Thymus (tissue), 14 donors: ENCODE results near the gene OR2J3. TPM values are rescaled to one million over a fixed set of nuclear protein-coding genes. Genes with fewer than 3 reads are reported as not detected.

Source experiments
- DNase-seq, 9 donors: peaks; one replicate each; pipeline ENCODE4 v3.0.0-alpha.2; 2013; ENCODE audit warnings: low spot score in 9 of 9, low read depth in 6 of 9, missing footprints in 1 of 9
- H3K27ac ChIP-seq, 2 donors: one replicate each; pipeline ENCODE4 v1.5.1; 2013; ENCODE audit warnings: control low read depth in 1 of 2, low read depth in 1 of 2, low read length in 1 of 2, mild to moderate bottlenecking in 1 of 2, moderate library complexity in 1 of 2
- H3K27me3 ChIP-seq, 2 donors: one replicate each; pipeline ENCODE4 v1.5.1; 2013; ENCODE audit warnings: low read length in 1 of 2; ENCODE audit not compliant: control insufficient read depth in 2 of 2, insufficient read depth in 1 of 2
- H3K36me3 ChIP-seq, 2 donors: one replicate each; pipeline ENCODE4 v1.5.1; 2013; ENCODE audit warnings: low read length in 1 of 2, mild to moderate bottlenecking in 1 of 2, moderate library complexity in 1 of 2; ENCODE audit not compliant: control insufficient read depth in 2 of 2, insufficient read depth in 2 of 2
- H3K4me1 ChIP-seq, 2 donors: one replicate each; pipeline ENCODE4 v1.5.1; 2013; ENCODE audit warnings: low read length in 2 of 2; ENCODE audit not compliant: control insufficient read depth in 2 of 2, insufficient read depth in 2 of 2
- H3K4me3 ChIP-seq, 2 donors: one replicate each; pipeline ENCODE4 v1.5.1; 2013; ENCODE audit warnings: low read length in 2 of 2, control low read depth in 1 of 2, mild to moderate bottlenecking in 1 of 2
- H3K9me3 ChIP-seq, 2 donors: one replicate each; pipeline ENCODE4 v1.5.1; 2013; ENCODE audit warnings: low read length in 1 of 2, mild to moderate bottlenecking in 1 of 2; ENCODE audit not compliant: control insufficient read depth in 2 of 2, insufficient read depth in 1 of 2
- WGBS: extraction: QIAGEN DNeasy Blood & Tissue Kit; methylation state at CpG from one replicate; pipeline ENCODE4 v1.1.7; 2013; 5-methylcytosine and 5-hydroxymethylcytosine counted together
- long read RNA-seq, 10 donors: transcript quantifications; one replicate each; lab custom pipeline, GENCODE V29; 2026
- polyA plus RNA-seq: library from polyadenylated mRNA; stranded (reverse); fragments of 200-250 nt; gene quantifications from one replicate; pipeline ENCODE4 v1.2.3, GENCODE V29; 2013
- total RNA-seq: library from RNA; stranded (reverse); fragments of 120-200 nt; gene quantifications from one replicate; pipeline ENCODE4 v1.2.4, GENCODE V29; 2013
- donor health status: healthy.

The OR2J3 gene
- total RNA-seq = not detected
- polyA plus RNA-seq = 0.05 TPM
- long read RNA-seq, donor 1 = 0 reads
- long read RNA-seq, donor 2 = 0 reads
- long read RNA-seq, donor 3 = 0 reads
- long read RNA-seq, donor 4 = 0 reads
- long read RNA-seq, donor 5 = 0 reads
- long read RNA-seq, donor 6 = 0 reads
- long read RNA-seq, donor 7 = 0 reads
- long read RNA-seq, donor 8 = 0 reads
- long read RNA-seq, donor 9 = 0 reads
- long read RNA-seq, donor 10 = 0 reads

DNA sequence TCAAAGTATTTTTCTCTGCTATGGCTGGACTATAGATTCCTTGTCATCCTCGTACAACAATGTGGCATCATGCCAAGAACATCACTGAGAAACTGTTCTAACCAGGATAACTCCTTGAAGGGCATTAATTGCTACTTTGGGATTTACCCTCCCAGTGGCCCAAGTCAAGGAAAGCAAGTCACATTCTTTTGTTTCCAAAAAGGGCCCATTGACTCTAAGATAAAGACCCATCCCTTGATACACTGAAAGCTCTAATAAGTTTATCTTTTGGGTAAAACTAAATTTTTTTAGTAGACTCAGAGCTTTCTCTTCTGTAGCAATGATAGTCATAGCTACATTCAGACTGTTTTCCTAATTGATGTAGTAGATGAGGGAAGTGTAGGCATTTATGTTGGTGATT, at the start of gene OR2J3:
OR2J3 (plus strand) TSS at position 301 of the 400 bp plus-strand sequence. CDS start 3,833 bp downstream, outside the sequence.
- Histone ChIP-seq H3K27ac (no peak within 1 kb of the TSS), H3K4me3 (no peak within 1 kb of the TSS), H3K4me1 (no peaks in the 10 kb centered on the region), H3K36me3 (no peaks in the 10 kb centered on the region), H3K27me3 (no peaks in the 10 kb centered on the region), H3K9me3 (no peaks in the 10 kb centered on the region)
- 73% methylated on average over 1 of the region's 1 CpG for WGBS
- no peak for DNase-seq

DNA sequence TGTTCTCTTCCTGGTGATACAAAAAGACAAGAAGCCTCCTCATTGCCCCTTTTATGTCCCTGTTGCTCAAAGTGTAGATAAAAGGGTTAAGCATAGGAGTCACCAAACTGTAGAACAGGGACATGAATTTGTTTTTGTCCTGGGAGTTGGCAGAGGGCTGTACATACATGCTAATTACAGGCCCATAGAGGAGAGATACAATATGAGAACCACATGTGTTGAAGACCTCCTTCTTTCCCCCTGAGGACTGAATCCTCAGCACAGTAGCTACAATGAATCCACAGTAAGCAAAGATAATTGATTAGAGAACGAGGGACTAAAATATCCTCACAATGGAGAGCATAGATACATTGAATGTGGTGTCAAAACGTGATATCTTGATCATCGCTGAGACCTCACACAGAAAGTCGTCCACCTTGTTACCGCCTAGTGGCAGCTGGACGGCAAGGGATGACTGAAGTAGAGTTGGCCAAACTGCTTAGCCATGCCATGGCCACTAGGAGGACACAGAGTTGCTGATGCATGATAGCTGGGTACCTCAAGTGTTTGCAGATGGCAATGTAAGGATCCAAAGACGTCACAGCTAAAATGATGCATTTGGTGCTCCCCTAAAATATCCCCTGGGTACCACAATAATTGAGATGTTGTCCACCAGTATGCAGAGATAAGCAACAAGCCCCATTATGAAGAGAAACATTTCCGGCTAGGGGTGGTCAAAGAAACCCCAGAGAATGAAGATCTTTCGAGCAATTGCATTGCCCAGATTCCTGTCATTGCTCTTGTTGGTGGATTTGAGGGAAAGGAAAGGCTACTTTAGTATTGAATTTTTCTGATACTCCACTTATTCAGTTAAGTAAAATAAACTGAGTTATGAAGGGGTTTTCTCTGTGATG, 35.8 kb upstream of the OR2J3 start:
- 38% methylated on average over 9 of the region's 9 CpGs for WGBS
- no peak for DNase-seq
- H3K9me3 ChIP-seq = no peaks in the 10 kb centered on the region
- no peaks in the 10 kb centered on the region for H3K27me3 ChIP-seq
- no peak overlapping the region for H3K4me3 ChIP-seq
- no peak overlapping the region for H3K27ac ChIP-seq
- H3K36me3 ChIP-seq = no peaks in the 10 kb centered on the region
- no peaks in the 10 kb centered on the region for H3K4me1 ChIP-seq

DNA sequence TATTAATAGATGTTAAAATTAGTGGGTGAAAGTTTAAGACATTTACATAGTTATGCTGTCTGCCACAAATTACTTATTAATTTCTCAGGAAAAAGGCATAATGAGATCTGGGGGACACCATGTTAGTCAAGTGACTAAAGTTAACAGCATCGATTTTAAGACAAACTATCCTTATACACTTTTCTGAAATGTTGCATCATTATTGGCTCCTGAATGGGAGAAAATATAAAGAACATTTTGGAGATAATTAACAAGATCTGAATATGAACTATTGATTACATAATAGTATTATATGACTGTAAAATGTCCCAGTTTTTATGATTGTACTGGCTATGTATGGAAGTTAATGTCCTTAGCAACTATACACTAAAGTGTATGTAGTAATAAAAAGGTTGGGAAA, 28.7 kb upstream of the OR2J3 start:
- 95% methylated on average over 1 of the region's 1 CpG for WGBS
- DNase-seq = no peak

GRCh38 chr6:29081312-29081711, 26.5 kb upstream of the OR2J3 start:
- Histone ChIP-seq H3K4me1 (no peaks in the 10 kb centered on the region), H3K27me3 (no peaks in the 10 kb centered on the region), H3K27ac (no peak overlapping the region), H3K9me3 (no peaks in the 10 kb centered on the region), H3K4me3 (no peak overlapping the region), H3K36me3 (no peaks in the 10 kb centered on the region)
- no peak for DNase-seq

More for the DNA sequence above, 28.7 kb upstream of the OR2J3 start:
- Histone ChIP-seq H3K4me3 (no peak overlapping the region), H3K27ac (no peak overlapping the region), H3K4me1 (no peaks in the 10 kb centered on the region), H3K36me3 (no peaks in the 10 kb centered on the region), H3K9me3 (no peaks in the 10 kb centered on the region), H3K27me3 (no peaks in the 10 kb centered on the region)

- WGBS = 96% methylated on average over 15 of the region's 15 CpGs
- H3K4me1 ChIP-seq = no peaks in the 10 kb centered on the region
- H3K36me3 ChIP-seq = no peaks in the 10 kb centered on the region
- H3K27ac ChIP-seq = no peak overlapping the region
- no peak overlapping the region for H3K4me3 ChIP-seq
- H3K9me3 ChIP-seq = no peaks in the 10 kb centered on the region
- H3K27me3 ChIP-seq = no peaks in the 10 kb centered on the region
- no peak for DNase-seq
These were observed 25.4 kb upstream of the OR2J3 start for GRCh38 chr6:29082457-29082856.

DNA sequence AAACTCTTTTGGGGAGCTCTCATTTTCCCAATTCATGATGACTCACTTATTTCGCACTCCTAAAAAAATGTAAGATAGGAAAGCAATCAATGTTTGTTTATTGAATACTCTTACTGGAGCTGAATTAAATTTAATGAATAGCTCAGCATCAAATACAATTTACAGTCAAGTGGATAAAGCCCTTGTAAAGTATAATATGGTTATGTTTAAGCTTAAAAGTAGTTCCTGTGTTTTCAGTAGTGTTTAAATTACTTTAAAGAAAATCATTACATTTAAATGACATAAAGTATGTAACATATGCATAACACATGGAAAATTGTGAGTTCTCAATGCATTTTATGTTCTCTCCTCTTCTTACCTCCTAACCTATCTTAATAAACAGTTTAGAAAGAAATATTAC, 20.6 kb upstream of the OR2J3 start, which contains the start of gene OR2B3:
OR2B3 (minus strand) TSS at position 101 of the 400 bp plus-strand sequence; CDS start at position 36, 65 bp downstream.
- no peaks in the 10 kb centered on the region for H3K4me1 ChIP-seq
- WGBS = 93% methylated on average over 1 of the region's 1 CpG
- H3K9me3 ChIP-seq = no peaks in the 10 kb centered on the region
- no peak for DNase-seq
- no peak within 1 kb of the TSS for H3K27ac ChIP-seq
- H3K27me3 ChIP-seq = no peaks in the 10 kb centered on the region
- no peak within 1 kb of the TSS for H3K4me3 ChIP-seq
- H3K36me3 ChIP-seq = no peaks in the 10 kb centered on the region

DNA sequence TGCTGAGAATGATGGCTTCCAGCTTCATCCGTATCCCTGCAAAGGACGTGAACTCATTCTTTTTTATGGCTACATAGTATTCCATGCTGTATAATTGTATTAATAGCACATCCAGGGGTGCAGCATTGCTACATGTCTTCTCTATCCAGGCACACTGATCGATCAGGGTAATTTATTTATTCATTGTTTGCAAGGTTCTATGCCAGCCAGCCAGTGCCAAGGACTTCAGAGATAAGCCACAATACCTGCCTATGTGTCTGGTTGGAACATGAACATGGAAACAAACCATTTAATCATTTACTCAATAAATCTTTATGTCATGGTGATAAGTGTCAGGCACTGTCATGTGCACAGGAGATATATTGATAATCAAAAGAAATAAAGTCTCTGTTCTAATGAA, 14.9 kb upstream of the OR2J3 start:
- no peaks in the 10 kb centered on the region for H3K27me3 ChIP-seq
- no peaks in the 10 kb centered on the region for H3K36me3 ChIP-seq
- H3K27ac ChIP-seq = no peak overlapping the region
- DNase-seq = no peak
- H3K4me3 ChIP-seq = no peak overlapping the region
- H3K9me3 ChIP-seq = no peaks in the 10 kb centered on the region
- no peaks in the 10 kb centered on the region for H3K4me1 ChIP-seq
- 94% methylated on average over 3 of the region's 3 CpGs for WGBS

DNA sequence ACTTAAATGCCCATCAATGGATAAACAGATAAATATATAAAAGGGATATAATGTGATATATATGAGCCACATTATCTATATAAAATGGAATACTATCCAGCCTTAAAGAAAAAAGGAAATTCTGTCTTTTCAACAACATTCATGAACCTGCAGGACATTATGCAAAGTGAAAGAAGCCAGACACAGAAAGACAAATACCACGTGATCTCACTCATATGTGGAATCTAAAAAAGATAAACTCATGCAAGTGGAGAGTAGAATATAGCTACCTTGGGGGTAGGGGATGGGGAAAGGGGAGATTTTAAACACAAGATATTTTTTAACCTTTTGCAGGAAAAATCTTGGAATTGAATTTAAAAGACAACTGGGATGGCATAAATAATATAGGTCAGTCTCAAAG, 10.1 kb upstream of the OR2J3 start:
- 88% methylated on average over 1 of the region's 1 CpG for WGBS
- Histone ChIP-seq H3K27me3 (no peaks in the 10 kb centered on the region), H3K36me3 (no peaks in the 10 kb centered on the region), H3K27ac (no peak overlapping the region), H3K4me1 (no peaks in the 10 kb centered on the region), H3K4me3 (no peak overlapping the region), H3K9me3 (no peaks in the 10 kb centered on the region)
- DNase-seq = no peak

DNA sequence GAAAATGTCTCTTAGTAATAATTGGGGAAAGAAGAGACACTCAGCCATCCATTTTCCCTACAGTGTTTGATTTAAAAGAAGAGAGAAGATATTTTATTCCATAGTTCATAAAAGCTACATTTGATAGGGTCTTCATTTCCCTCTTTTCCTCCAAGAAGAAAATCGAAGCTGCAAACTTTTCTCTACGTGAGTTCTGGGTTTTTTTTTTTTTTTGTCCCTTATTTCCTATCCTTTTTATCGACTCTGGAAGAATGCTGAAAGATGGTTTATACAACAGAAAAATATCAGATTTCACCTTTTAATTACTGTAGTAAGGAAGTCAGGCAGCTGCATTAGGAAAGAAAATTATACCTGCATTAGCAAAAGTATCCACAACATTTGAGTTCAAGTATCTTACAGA, 8.7 kb upstream of the OR2J3 start, which contains the start of gene OR2J1:
OR2J1 (plus strand) TSS at position 301 of the 400 bp plus-strand sequence. CDS start 1,453 bp downstream, outside the sequence.
- H3K4me3 ChIP-seq = no peak within 1 kb of the TSS
- WGBS = 90% methylated on average over 3 of the region's 3 CpGs
- H3K27me3 ChIP-seq = no peaks in the 10 kb centered on the region
- no peaks in the 10 kb centered on the region for H3K36me3 ChIP-seq
- H3K27ac ChIP-seq = no peak within 1 kb of the TSS
- no peak for DNase-seq
- no peaks in the 10 kb centered on the region for H3K4me1 ChIP-seq
- H3K9me3 ChIP-seq = no peaks in the 10 kb centered on the region
